K562 (cell line): ENCODE data around the gene HPS3. TPM values are rescaled to one million over a fixed set of nuclear protein-coding genes. Genes with fewer than 3 reads are reported as not detected.

Source experiments
- ATAC-seq: fragments of 200-7000 bp; cut with Tn5 transposase; 3 replicates; pipeline ENCODE4 v1.9.1; 2020; ENCODE audit warnings: moderate library complexity
- BruUV-seq: library from RNA; stranded (reverse); fragments of 400-500 nt; replicated peaks from 2 replicates; lab custom pipeline; 2021; lab: Mats Ljungman, UMichigan
- CTCF ChIA-PET: fragments of 300-600 bp; formaldehyde crosslinking; extraction: SDS; loops from one replicate; lab custom pipeline; 2021; ENCODE audit warnings: low intra/inter-chr PET ratio; lab: Yijun Ruan, JAX
- POLR2A ChIA-PET: fragments of 300-600, 350-650 bp; sonication (Branson Sonifier 250); formaldehyde crosslinking; extraction: SDS; loops from one replicate; lab custom pipeline; 2021; ENCODE audit warnings: antibody characterized with exemption, inconsistent platforms; lab: Yijun Ruan, JAX
- DNase-seq, 4 experiments: peaks; one replicate each; pipeline versions ENCODE4 v3.0.0 to v3.0.0-alpha.2; 2011 to 2018; ENCODE audit warnings: low spot score in 3 of 4, mixed read lengths in 3 of 4; ENCODE audit errors: extremely low read depth in 1 of 4
- FAIRE-seq: peaks from 2 replicates; lab custom pipeline; 2011; peaks lifted over from hg19 to GRCh38; lab: Jason Lieb, UNC
- H2AFZ ChIP-seq: 2 replicates; pipeline ENCODE4 v1.6.0; 2011; ENCODE audit warnings: low read depth, low read length, control low read depth, inconsistent platforms
- H3K27ac ChIP-seq: fragments of 200-600 bp; 3 replicates; pipeline ENCODE4 v1.8.0; 2011; ENCODE audit warnings: low read depth, mild to moderate bottlenecking, control low read depth, inconsistent platforms, low read length, moderate library complexity, mixed read lengths; ENCODE audit errors: extremely low read depth
- H3K27me3 ChIP-seq, 2 experiments: fragments of 300-600 bp in 1 of 2; 2 replicates in 1 of 2; 3 replicates in 1 of 2; pipeline versions ENCODE4 v1.6.0 to v1.8.0; 2011; ENCODE audit warnings: inconsistent platforms in 2 of 2, low read length in 2 of 2, mild to moderate bottlenecking in 1 of 2, mixed read lengths in 1 of 2, moderate library complexity in 1 of 2; ENCODE audit not compliant: control insufficient read depth in 2 of 2, insufficient read depth in 2 of 2
- H3K36me3 ChIP-seq: fragments of 300-600 bp; 3 replicates; pipeline ENCODE4 v1.8.0; 2011; ENCODE audit warnings: mild to moderate bottlenecking, low read length, inconsistent platforms; ENCODE audit not compliant: control insufficient read depth, insufficient read depth
- H3K4me1 ChIP-seq, 2 experiments: fragments of 200-600 bp in 1 of 2; replicated peaks in 1 of 2; 2 replicates in 1 of 2; 3 replicates in 1 of 2; pipeline versions ENCODE4 v1.5.1 to v1.8.0; 2011; ENCODE audit warnings: inconsistent platforms in 2 of 2, low read length in 2 of 2, mild to moderate bottlenecking in 1 of 2, mixed read lengths in 1 of 2, moderate library complexity in 1 of 2; ENCODE audit not compliant: control insufficient read depth in 2 of 2, insufficient read depth in 2 of 2
- H3K4me2 ChIP-seq: 2 replicates; pipeline ENCODE4 v1.6.1; 2011; ENCODE audit warnings: low read length, control low read depth, inconsistent platforms, mixed read lengths; ENCODE audit not compliant: insufficient read depth
- H3K4me3 ChIP-seq: fragments of 200-600 bp; sonication (generic), shearing (Covaris generic); 2 replicates; pipeline ENCODE4 v1.5.1; 2016; ENCODE audit warnings: control low read depth, inconsistent platforms
- H3K79me2 ChIP-seq: fragments of 200-600 bp; 3 replicates; pipeline ENCODE4 v1.8.0; 2011; ENCODE audit warnings: low read length, inconsistent platforms; ENCODE audit not compliant: control insufficient read depth, insufficient read depth
- H3K9ac ChIP-seq, 2 experiments: 2 replicates each; pipeline versions ENCODE4 v1.6.0 to v1.6.1; 2011; ENCODE audit warnings: low read depth in 2 of 2, low read length in 2 of 2, control low read depth in 1 of 2, inconsistent platforms in 1 of 2, mild to moderate bottlenecking in 1 of 2, mixed read lengths in 1 of 2; ENCODE audit not compliant: insufficient read depth in 1 of 2
- H3K9me1 ChIP-seq: one replicate; pipeline ENCODE4 v1.6.0; 2011; ENCODE audit warnings: inconsistent platforms, mild to moderate bottlenecking, low read length, moderate library complexity; ENCODE audit not compliant: control insufficient read depth, insufficient read depth
- H3K9me3 ChIP-seq: replicated peaks from 2 replicates; pipeline ENCODE4 v1.5.1; 2011; ENCODE audit warnings: low read depth, low read length, inconsistent platforms; ENCODE audit not compliant: control insufficient read depth, insufficient read depth
- H4K20me1 ChIP-seq: replicated peaks from 2 replicates; pipeline ENCODE4 v1.6.1; 2011; ENCODE audit warnings: low read length, inconsistent platforms, mixed read lengths; ENCODE audit not compliant: control insufficient read depth, insufficient read depth
- ARID2 ChIP-seq: fragments of 450-650 bp; IDR thresholded peaks from 2 replicates; pipeline ENCODE4 v1.6.1; 2017; ENCODE audit warnings: antibody characterized with exemption, mild to moderate bottlenecking
- ARID4B ChIP-seq: sonication (generic); formaldehyde crosslinking; IDR thresholded peaks from 2 replicates; pipeline ENCODE4 v1.8.0; 2022; ENCODE audit warnings: mild to moderate bottlenecking, missing genetic modification reagents
- BRF1 ChIP-seq: IDR thresholded peaks from 3 replicates; pipeline ENCODE4 v1.6.1; 2011; ENCODE audit warnings: borderline replicate concordance, mild to moderate bottlenecking; ENCODE audit not compliant: insufficient read length; ENCODE audit errors: extremely low read depth
- CAMTA2 ChIP-seq: fragments of 250-450 bp; sonication (Bioruptor Pico); conservative IDR thresholded peaks from 2 replicates; pipeline ENCODE4 v1.5.1; 2022
- CBX3 ChIP-seq, 2 experiments: IDR thresholded peaks; 1 replicate in 1 of 2; 2 replicates in 1 of 2; pipeline ENCODE4 v1.6.1; 2012; ENCODE audit warnings: inconsistent platforms in 2 of 2, low read length in 2 of 2, borderline replicate concordance in 1 of 2, control low read depth in 1 of 2
- CREM ChIP-seq: IDR thresholded peaks from 2 replicates; pipeline ENCODE4 v1.6.1; 2014; ENCODE audit warnings: antibody characterized with exemption, low read depth
- EP400 ChIP-seq: fragments of 450-650 bp; IDR thresholded peaks from 2 replicates; pipeline ENCODE4 v1.6.1; 2017; ENCODE audit warnings: antibody characterized with exemption, mild to moderate bottlenecking, moderate library complexity
- FOXJ3 ChIP-seq: sonication (generic); formaldehyde crosslinking; IDR thresholded peaks from 2 replicates; pipeline ENCODE4 v1.4.0; 2020; ENCODE audit warnings: mild to moderate bottlenecking, missing genetic modification reagents
- HLTF ChIP-seq: fragments of 450-650 bp; IDR thresholded peaks from 2 replicates; pipeline ENCODE4 v1.6.1; 2016
- MEF2A ChIP-seq: IDR thresholded peaks from 2 replicates; pipeline ENCODE4 v1.6.1; 2011; ENCODE audit warnings: low read depth, mild to moderate bottlenecking, low read length, moderate library complexity; ENCODE audit not compliant: control insufficient read depth
- NBN ChIP-seq: fragments of 450-650 bp; IDR thresholded peaks from 2 replicates; pipeline ENCODE4 v1.6.1; 2016; ENCODE audit warnings: low read depth, mild to moderate bottlenecking
- NR1H2 ChIP-seq: sonication (generic); formaldehyde crosslinking; IDR thresholded peaks from 2 replicates; pipeline ENCODE4 v1.4.0; 2020; ENCODE audit warnings: mild to moderate bottlenecking, missing genetic modification reagents
- NR2C1 ChIP-seq, 2 experiments: fragments of 450-650 bp; IDR thresholded peaks; 2 replicates each; pipeline ENCODE4 v1.6.1; 2017; ENCODE audit warnings: mild to moderate bottlenecking in 2 of 2, antibody characterized with exemption in 1 of 2, inconsistent platforms in 1 of 2, missing compliant biosample characterization in 1 of 2, missing genetic modification characterization in 1 of 2
- TCF7L2 ChIP-seq: fragments of 150-350 bp; IDR thresholded peaks from 2 replicates; pipeline ENCODE4 v1.6.1; 2016; ENCODE audit warnings: low read depth, mild to moderate bottlenecking, low read length, moderate library complexity
- ZBTB17 ChIP-seq: fragments of 450-650 bp; formaldehyde crosslinking; IDR thresholded peaks from 2 replicates; pipeline ENCODE4 v1.4.0; 2020; ENCODE audit warnings: mild to moderate bottlenecking
- ZNF133 ChIP-seq: fragments of 250-450 bp; sonication (Bioruptor Pico); IDR thresholded peaks from 2 replicates; pipeline ENCODE4 v1.4.0; 2020; ENCODE audit warnings: mild to moderate bottlenecking
- ZNF347 ChIP-seq: fragments of 450-650 bp; formaldehyde crosslinking; IDR thresholded peaks from 2 replicates; pipeline ENCODE4 v1.4.0; 2020; ENCODE audit warnings: low read depth, mild to moderate bottlenecking, moderate library complexity
- ZNF354B ChIP-seq: fragments of 250-450 bp; sonication (Bioruptor Pico); IDR thresholded peaks from 2 replicates; pipeline ENCODE4 v1.4.0; 2020
- WGBS: fragments of 100-300 bp; shearing (Covaris generic); methylation state at CpG from one replicate; pipeline ENCODE4 v1.1.6; 2016; ENCODE audit warnings: low coverage, mixed read lengths; ENCODE audit not compliant: insufficient coverage; ENCODE audit errors: missing lambda C conversion rate; 5-methylcytosine and 5-hydroxymethylcytosine counted together
- in situ Hi-C: fragments of 300-500 bp; cut with MboI; formaldehyde crosslinking; loops from 4 replicates; pipeline ENCODE4 v1.15.0; 2018; ENCODE audit warnings: inconsistent platforms, mixed read lengths
- intact Hi-C: fragments of 100-400 bp; cut with micrococcal nuclease; formaldehyde crosslinking; loops from 2 replicates; pipeline ENCODE4 v1.14.2; 2022
- polyA plus RNA-seq, 8 experiments: library from polyadenylated mRNA; depleted of rRNA in 4 of 8; stranded (reverse) in 5 of 8; unstranded in 3 of 8; fragments of >200 nt; fragmentation: Nextera tagmentation in 2 of 8; fragmentation: Illumina TruSeq in 1 of 8; extraction: Ambion mirVana in 2 of 8; extraction: Trizol in 1 of 8; gene quantifications; 2 replicates each; pipeline versions ENCODE4 v1.2.1 to v1.2.3, GENCODE V29; 2011 to 2014; ENCODE audit warnings: inconsistent platforms in 1 of 8, missing spikeins in 1 of 8
- total RNA-seq, 7 experiments: library from RNA; depleted of rRNA in 6 of 7; stranded (reverse); fragments of >200 nt in 6 of 7; fragmentation: Illumina TruSeq in 2 of 7; extraction: Trizol in 2 of 7; gene quantifications; 2 replicates each; pipeline versions ENCODE4 v1.2.1 to v1.2.3, GENCODE V29; 2011 to 2021; ENCODE audit warnings: low replicate concordance in 1 of 7
- TF ChIP-seq, protein P1 (sequence below): fragments of 200-800 bp; sonication (Bioruptor generic); IDR thresholded peaks from 2 replicates; pipeline ENCODE4 v1.6.1; 2017; ENCODE audit warnings: missing genetic modification characterization, missing compliant biosample characterization

The HPS3 gene
- total and polyA plus RNA-seq, 9 of the 15 experiments (the other 6 are each of a cell fraction or from before 2014, with no cell fraction given) = 1.2 to 11.3 (median 7.6) TPM

- H3K4me1 ChIP-seq = no peaks in the 10 kb centered on the region; a peak in 2 of 5 replicates
- 0% methylated on average over 4 of the region's 4 CpGs for WGBS
- CTCF ChIA-PET = no interaction called here
- no peaks in the 10 kb centered on the region for H3K79me2 ChIP-seq
- H3K9me1 ChIP-seq = no peaks in the 10 kb centered on the region
- no peak overlapping the region for H2AFZ ChIP-seq
- no peak overlapping the region for H3K27ac ChIP-seq
- FAIRE-seq = no peak
- no peaks in the 10 kb centered on the region for H4K20me1 ChIP-seq
- POLR2A ChIA-PET = interaction anchor here (0.8 kb wide), 1 partner anchor 12 kb away, joined by 3 read pairs; no protein-coding TSS in a partner anchor
- H3K4me3 ChIP-seq = no peak overlapping the region
- intact Hi-C loops (no loop called here), in situ Hi-C loops (no loop called here)
- ATAC-seq = no peak
- H3K9me3 ChIP-seq = no peaks in the 10 kb centered on the region
- H3K9ac ChIP-seq = no peak overlapping the region
- peak in 1 of 4 experiments; percentile 21 for DNase-seq
- no peak overlapping the region for H3K4me2 ChIP-seq
- no peaks in the 10 kb centered on the region for H3K36me3 ChIP-seq
- BruUV-seq = no TSS peak
- no peaks in the 10 kb centered on the region for H3K27me3 ChIP-seq
- TF ChIP-seq ZBTB17 (CRISPR knock-in tag) = no peak
- TF ChIP-seq ARID2 = no peak
- TF ChIP-seq, protein P1, sequence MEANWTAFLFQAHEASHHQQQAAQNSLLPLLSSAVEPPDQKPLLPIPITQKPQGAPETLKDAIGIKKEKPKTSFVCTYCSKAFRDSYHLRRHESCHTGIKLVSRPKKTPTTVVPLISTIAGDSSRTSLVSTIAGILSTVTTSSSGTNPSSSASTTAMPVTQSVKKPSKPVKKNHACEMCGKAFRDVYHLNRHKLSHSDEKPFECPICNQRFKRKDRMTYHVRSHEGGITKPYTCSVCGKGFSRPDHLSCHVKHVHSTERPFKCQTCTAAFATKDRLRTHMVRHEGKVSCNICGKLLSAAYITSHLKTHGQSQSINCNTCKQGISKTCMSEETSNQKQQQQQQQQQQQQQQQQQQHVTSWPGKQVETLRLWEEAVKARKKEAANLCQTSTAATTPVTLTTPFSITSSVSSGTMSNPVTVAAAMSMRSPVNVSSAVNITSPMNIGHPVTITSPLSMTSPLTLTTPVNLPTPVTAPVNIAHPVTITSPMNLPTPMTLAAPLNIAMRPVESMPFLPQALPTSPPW (CRISPR knock-in tag) = no peak
- no peak for TF ChIP-seq FOXJ3 (CRISPR knock-in tag)
- no peak for TF ChIP-seq EP400
- no peak for TF ChIP-seq ZNF354B (CRISPR knock-in tag)
- TF ChIP-seq NR2C1 (IDR thresholded peaks at IDR 0.05) = no peak
- TF ChIP-seq NR2C1 (tag; IDR thresholded peaks at IDR 0.05) = no peak
- no peak for TF ChIP-seq HLTF
- TF ChIP-seq ZNF133 (CRISPR knock-in tag) = no peak
- no peak for TF ChIP-seq MEF2A
- no peak for TF ChIP-seq CREM
- no peak for TF ChIP-seq CBX3 (IDR thresholded peaks at IDR 0.05; ENCODE audit: borderline replicate concordance in 1 of 2, low read length in 2 of 2)
- TF ChIP-seq TCF7L2 = no peak
- TF ChIP-seq NBN = no peak
- TF ChIP-seq CAMTA2 (CRISPR knock-in tag) = no peak
- no peak for TF ChIP-seq ARID4B
- no peak for TF ChIP-seq ZNF347
- TF ChIP-seq BRF1 = no peak
- no peak for TF ChIP-seq NR1H2 (CRISPR knock-in tag)
These were observed 86.9 kb downstream of the HPS3 start for GRCh38 chr3:149216193-149216869.
